GM12878 (cell line): Measurements from ENCODE around the gene SNCB. TPM values are rescaled to one million over a fixed set of nuclear protein-coding genes. Genes with fewer than 3 reads are reported as not detected.

Experiments used
- EED ChIP-seq: sonication (generic); IDR thresholded peaks from 2 replicates; pipeline ENCODE4 v1.6.1; 2016; ENCODE audit warnings: antibody characterized with exemption, low read depth
- ETV6 ChIP-seq, 2 experiments: fragments of 450-650 bp in 1 of 2; IDR thresholded peaks in 1 of 2; conservative IDR thresholded peaks in 1 of 2; 2 replicates each; pipeline ENCODE4 v1.6.1; 2014; ENCODE audit warnings: antibody characterized with exemption in 1 of 2, borderline replicate concordance in 1 of 2, low read depth in 1 of 2, mild to moderate bottlenecking in 1 of 2, moderate library complexity in 1 of 2
- EZH2 ChIP-seq: IDR thresholded peaks from 2 replicates; pipeline ENCODE4 v1.6.1; 2012; ENCODE audit warnings: low read depth, mild to moderate bottlenecking, control low read depth, inconsistent platforms, low read length, borderline replicate concordance; ENCODE audit not compliant: control insufficient read depth
- GATAD2B ChIP-seq: fragments of 450-650 bp; conservative IDR thresholded peaks from 2 replicates; pipeline ENCODE4 v1.6.1; 2017; ENCODE audit warnings: low read depth, mild to moderate bottlenecking, moderate library complexity
- HCFC1 ChIP-seq: fragments of 150-350 bp; IDR thresholded peaks from 2 replicates; pipeline ENCODE4 v1.6.1; 2014; ENCODE audit warnings: low read length
- HDAC2 ChIP-seq: fragments of 200-600 bp; sonication (generic); IDR thresholded peaks from 2 replicates; pipeline ENCODE4 v1.6.1; 2017
- IRF4 ChIP-seq: IDR thresholded peaks from 2 replicates; pipeline ENCODE4 v1.6.1; 2011; ENCODE audit warnings: low read depth, low read length
- MAX ChIP-seq: IDR thresholded peaks from 2 replicates; pipeline ENCODE4 v1.6.1; 2012; ENCODE audit warnings: low read depth, low read length, improper control_type of control experiment
- MTA2 ChIP-seq: fragments of 450-650 bp; IDR thresholded peaks from 2 replicates; pipeline ENCODE4 v1.6.1; 2016; ENCODE audit warnings: low read depth, mild to moderate bottlenecking, moderate library complexity
- NBN ChIP-seq: fragments of 450-650 bp; IDR thresholded peaks from 2 replicates; pipeline ENCODE4 v1.6.1; 2016
- NFYA ChIP-seq: IDR thresholded peaks from 2 replicates; pipeline ENCODE4 v1.6.1; 2011; ENCODE audit warnings: low read depth, mild to moderate bottlenecking, low read length, improper control_type of control experiment, borderline replicate concordance
- NKRF ChIP-seq: fragments of 450-650 bp; conservative IDR thresholded peaks from 2 replicates; pipeline ENCODE4 v1.6.1; 2017; ENCODE audit warnings: mild to moderate bottlenecking, moderate library complexity
- PKNOX1 ChIP-seq: fragments of 450-650 bp; IDR thresholded peaks from 2 replicates; pipeline ENCODE4 v1.6.1; 2016; ENCODE audit warnings: mild to moderate bottlenecking
- RBBP5 ChIP-seq: fragments of 200-600 bp; sonication (generic); conservative IDR thresholded peaks from 2 replicates; pipeline ENCODE4 v1.6.1; 2016
- RELA ChIP-seq: fragments of 450-650 bp; IDR thresholded peaks from 2 replicates; pipeline ENCODE4 v1.8.0; 2014; ENCODE audit warnings: borderline replicate concordance; ENCODE audit not compliant: partially characterized antibody
- SIX5 ChIP-seq: IDR thresholded peaks from 2 replicates; pipeline ENCODE4 v1.6.1; 2011; ENCODE audit warnings: mild to moderate bottlenecking, low read depth, low read length, moderate library complexity; ENCODE audit not compliant: severe bottlenecking
- SP1 ChIP-seq: IDR thresholded peaks from one replicate; pipeline ENCODE4 v1.6.1; 2011; ENCODE audit warnings: low read depth, low read length
- ZNF274 ChIP-seq: IDR thresholded peaks from one replicate; pipeline ENCODE4 v1.8.0; 2011; ENCODE audit not compliant: insufficient read length, insufficient read depth
- ZNF384 ChIP-seq: IDR thresholded peaks from 2 replicates; pipeline ENCODE4 v1.6.1; 2012; ENCODE audit warnings: low read depth, mild to moderate bottlenecking, low read length, improper control_type of control experiment, borderline replicate concordance
- ZNF592 ChIP-seq: fragments of 450-650 bp; IDR thresholded peaks from 2 replicates; pipeline ENCODE4 v1.6.1; 2017; ENCODE audit warnings: mild to moderate bottlenecking, moderate library complexity
- polyA plus RNA-seq, 11 experiments: library from polyadenylated mRNA; depleted of rRNA in 4 of 11; unstranded in 6 of 11; stranded (reverse) in 5 of 11; fragments of >200 nt; fragmentation: Nextera tagmentation in 4 of 11; fragmentation: Illumina TruSeq in 1 of 11; extraction: Ambion mirVana in 4 of 11; extraction: Trizol in 1 of 11; gene quantifications; 1 replicate in 1 of 11; 2 replicates in 10 of 11; pipeline versions ENCODE4 v1.2.1 to v1.2.3, GENCODE V29; 2011 to 2016; ENCODE audit warnings: inconsistent platforms in 2 of 11, missing spikeins in 2 of 11, low read depth in 1 of 11
- total RNA-seq, 4 experiments: library from RNA; depleted of rRNA in 3 of 4; stranded (reverse); fragments of >200 nt in 3 of 4; fragmentation: Illumina TruSeq in 1 of 4; extraction: Trizol in 1 of 4; gene quantifications; 2 replicates each; pipeline versions ENCODE4 v1.2.1 to v1.2.3, GENCODE V29; 2013 to 2021

Gene SNCB
- total and polyA plus RNA-seq, 10 of the 15 experiments (the other 5 are each of a cell fraction or from before 2014, with no cell fraction given), result 0.75 TPM; not detected in 9

GRCh38 chr5:176647030-176647842, 16.9 kb upstream of the SNCB start, which contains the start of gene TSPAN17 (continued):
- TF ChIP-seq HDAC2, result no peak
- no peak for TF ChIP-seq NKRF
- no peak for TF ChIP-seq RBBP5
- no peak for TF ChIP-seq MTA2
- TF ChIP-seq SP1, result no peak
- no peak for TF ChIP-seq ZNF274
- peak; percentile 24; the same call in 1 of the 2 replicates for TF ChIP-seq PKNOX1
- peak; percentile 37 for TF ChIP-seq RELA
- TF ChIP-seq ETV6 (conservative IDR thresholded peaks at IDR 0.05 in 1 of 2, IDR thresholded peaks at IDR 0.05 in 1 of 2; ENCODE audit: borderline replicate concordance in 1 of 2, low read depth in 1 of 2), result peak in 1 of 2 experiments; percentile 33; a peak in 2 of 4 replicates
- no peak for TF ChIP-seq EZH2
- TF ChIP-seq EED, result no peak
- peak; percentile 18; the same call in 1 of the 2 replicates for TF ChIP-seq GATAD2B
- TF ChIP-seq IRF4, result no peak
- TF ChIP-seq NBN, result no peak
- no peak for TF ChIP-seq ZNF384
- no peak for TF ChIP-seq HCFC1
- no peak for TF ChIP-seq ZNF592
- no peak for TF ChIP-seq NFYA
- TF ChIP-seq SIX5, result no peak
- TF ChIP-seq MAX, result no peak; the same call in 1 of the 2 replicates
